ENCODE data around the gene NBEAL1. TPM values are rescaled to one million over a fixed set of nuclear protein-coding genes. Genes with fewer than 3 reads are reported as not detected.
"Not testable (repeated sequence)": the region's sequence is repeated elsewhere in the genome, so short reads cannot be mapped to it uniquely, and the experiment has no call there.

Gene NBEAL1
- total RNA-seq, 2 experiments from 2014 or later, result 8.2 to 13.0 TPM

GRCh38 chr2:203018181-203018580 is 3.5 kb downstream of the NBEAL1 start:
- ATAC-seq (no peak), DNase-seq (no peak)
- H3K27ac Mint-ChIP-seq, result peak overlapping the region; percentile 11
- ChIA-PET CTCF (no interaction called here), POLR2A (interaction anchor here (0.6 to 0.7 kb wide), 2 partner anchors 123 to 154 kb away, joined by 3 to 5 read pairs; no protein-coding TSS in a partner anchor)
- no peaks in the 10 kb centered on the region for H3K27me3 Mint-ChIP-seq
- no peaks in the 10 kb centered on the region for H3K9me3 Mint-ChIP-seq (ENCODE audit: low read depth)
- intact Hi-C loops (cut with DNase I, micrococcal nuclease), result loop anchor here in 1 of 2 experiments (5.0 kb wide), 1 partner anchor 1376 kb away; the partner anchor contains the start of gene TMEM237
- peaks cover 2% of the 10 kb centered on the region for H3K36me3 Mint-ChIP-seq (ENCODE audit: low read depth)
- peaks cover 35% of the 10 kb centered on the region for H3K4me1 Mint-ChIP-seq
- peak overlapping the region; percentile 17 for H3K4me3 Mint-ChIP-seq

- DNase-seq (no peak), ATAC-seq (no peak)
- H3K27ac Mint-ChIP-seq, result no peak overlapping the region
- peaks cover 2% of the 10 kb centered on the region for H3K36me3 Mint-ChIP-seq (ENCODE audit: low read depth)
- ChIA-PET CTCF (no interaction called here), POLR2A (no interaction called here)
- no peaks in the 10 kb centered on the region for H3K27me3 Mint-ChIP-seq
- H3K4me3 Mint-ChIP-seq, result no peak overlapping the region
- intact Hi-C loops (cut with DNase I, micrococcal nuclease), result loop anchor here in 1 of 2 experiments (5.0 kb wide), 1 partner anchor 1377 kb away; the partner anchor contains the start of gene TMEM237
- H3K4me1 Mint-ChIP-seq, result peaks cover 30% of the 10 kb centered on the region
- no peaks in the 10 kb centered on the region for H3K9me3 Mint-ChIP-seq (ENCODE audit: low read depth)
Measured at GRCh38 chr2:203019142-203019541, 4.5 kb downstream of the NBEAL1 start.

GRCh38 chr2:203021991-203022390 is 7.3 kb downstream of the NBEAL1 start:
- ChIA-PET POLR2A (no interaction called here), CTCF (interaction anchor here (1.1 kb wide), 1 partner anchor 13 kb away, joined by 3 read pairs; no protein-coding TSS in a partner anchor)
- DNase-seq (no peak), ATAC-seq (no peak)
- H3K9me3 Mint-ChIP-seq (ENCODE audit: low read depth), result no peaks in the 10 kb centered on the region
- intact Hi-C loops (cut with DNase I, micrococcal nuclease), result no loop called here
- no peaks in the 10 kb centered on the region for H3K27me3 Mint-ChIP-seq
- H3K27ac Mint-ChIP-seq, result no peak overlapping the region
- H3K4me3 Mint-ChIP-seq, result no peak overlapping the region
- peaks cover 19% of the 10 kb centered on the region for H3K4me1 Mint-ChIP-seq
- no peaks in the 10 kb centered on the region for H3K36me3 Mint-ChIP-seq (ENCODE audit: low read depth)

DNA sequence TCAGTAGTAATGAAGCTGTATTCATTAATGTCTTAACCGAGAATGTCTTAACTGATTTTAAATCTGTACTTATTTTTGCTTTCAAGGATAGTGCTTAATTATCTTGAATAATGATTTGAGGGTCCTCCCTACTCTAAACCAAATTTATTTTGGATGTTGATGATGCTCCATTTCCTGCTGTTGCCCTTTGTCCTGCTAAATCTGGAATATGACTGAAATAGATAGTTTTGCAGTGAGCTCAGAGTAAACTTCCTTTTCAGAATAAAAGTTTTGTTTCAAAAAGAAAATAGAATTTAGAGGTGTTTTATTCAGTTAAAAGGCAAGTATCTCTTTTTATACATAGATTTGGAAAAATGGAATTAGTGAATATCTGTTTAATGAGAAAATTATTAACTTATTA is 8.1 kb downstream of the NBEAL1 start:
- CTCF ChIA-PET, result interaction anchor here (0.6 to 1.1 kb wide), 2 partner anchors 14 to 1380 kb away, joined by 3 read pairs; no protein-coding TSS in a partner anchor
- POLR2A ChIA-PET, result no interaction called here
- H3K27me3 Mint-ChIP-seq, result no peaks in the 10 kb centered on the region

DNA sequence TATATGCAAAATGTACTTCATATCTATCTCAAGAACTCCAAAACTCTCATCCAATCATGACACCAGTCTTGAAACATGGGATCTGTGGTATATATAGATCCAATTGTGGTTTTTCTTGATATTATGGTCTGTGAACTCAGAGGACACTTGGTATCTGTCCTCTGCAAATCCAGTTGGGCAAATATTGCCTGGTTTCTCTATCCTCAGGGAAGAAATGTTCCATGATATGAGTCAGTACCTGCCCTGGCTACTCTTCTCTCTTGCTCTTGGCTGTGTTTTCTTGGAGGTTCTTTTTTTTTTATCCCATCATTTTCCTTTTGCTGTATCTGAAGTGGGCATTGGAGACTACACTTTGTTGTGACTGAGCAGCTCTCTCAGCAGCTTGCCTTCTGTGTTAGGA is 10.9 kb downstream of the NBEAL1 start:
- Mint-ChIP-seq H3K27ac (no peak overlapping the region), H3K9me3 (ENCODE audit: low read depth) (no peaks in the 10 kb centered on the region), H3K36me3 (ENCODE audit: low read depth) (peaks cover 2% of the 10 kb centered on the region), H3K27me3 (no peaks in the 10 kb centered on the region), H3K4me3 (no peak overlapping the region), H3K4me1 (peaks cover 7% of the 10 kb centered on the region)
- no peak for ATAC-seq
- intact Hi-C loops (cut with DNase I, micrococcal nuclease), result no loop called here
- no peak for DNase-seq
- POLR2A ChIA-PET, result no interaction called here
- CTCF ChIA-PET, result interaction anchor here (1.0 kb wide), 1 partner anchor 72 kb away, joined by 3 read pairs; no protein-coding TSS in a partner anchor

More for the DNA sequence above, 8.1 kb downstream of the NBEAL1 start:
- intact Hi-C loops (cut with DNase I, micrococcal nuclease), result no loop called here
- Mint-ChIP-seq H3K27ac (no peak overlapping the region), H3K9me3 (ENCODE audit: low read depth) (no peaks in the 10 kb centered on the region), H3K4me3 (no peak overlapping the region), H3K36me3 (ENCODE audit: low read depth) (no peaks in the 10 kb centered on the region), H3K4me1 (peaks cover 18% of the 10 kb centered on the region)
- no peak for ATAC-seq
- DNase-seq, result no peak

DNA sequence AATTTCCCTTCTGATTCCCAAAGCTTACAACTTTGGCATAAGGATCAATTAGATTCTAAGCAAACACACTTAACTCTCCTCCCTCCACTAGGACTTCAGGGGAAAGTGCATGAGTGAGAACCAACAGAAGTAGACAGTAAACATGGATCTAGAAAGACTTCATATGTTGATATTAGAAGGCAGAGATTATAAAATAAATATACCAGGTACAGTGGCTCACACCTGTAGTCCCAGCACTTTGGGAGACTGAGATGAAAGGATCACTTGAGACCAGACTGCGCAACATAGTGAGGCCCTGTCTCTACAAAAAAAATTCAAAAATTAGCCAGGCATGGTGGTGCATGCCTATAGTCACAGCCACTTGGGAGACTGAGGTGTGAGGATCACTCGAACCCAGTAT is 15.9 kb downstream of the NBEAL1 start:
- H3K27ac Mint-ChIP-seq, result no peak overlapping the region

GRCh38 chr2:203030991-203031390 is 16.3 kb downstream of the NBEAL1 start:
- no peak overlapping the region for H3K27ac Mint-ChIP-seq
- ChIA-PET CTCF (interaction anchor here (0.7 kb wide), 1 partner anchor 748 kb away, joined by 3 read pairs; no protein-coding TSS in a partner anchor), POLR2A (no interaction called here)
- peaks cover 2% of the 10 kb centered on the region for H3K9me3 Mint-ChIP-seq (ENCODE audit: low read depth)
- no peaks in the 10 kb centered on the region for H3K27me3 Mint-ChIP-seq
- no peak for ATAC-seq
- H3K4me3 Mint-ChIP-seq, result no peak overlapping the region
- H3K4me1 Mint-ChIP-seq, result peaks cover 18% of the 10 kb centered on the region
- intact Hi-C loops (cut with DNase I, micrococcal nuclease), result no loop called here
- H3K36me3 Mint-ChIP-seq (ENCODE audit: low read depth), result peaks cover 5% of the 10 kb centered on the region
- DNase-seq, result no peak

More for the DNA sequence above, 15.9 kb downstream of the NBEAL1 start:
- Mint-ChIP-seq H3K4me1 (peaks cover 18% of the 10 kb centered on the region), H3K9me3 (ENCODE audit: low read depth) (peaks cover 2% of the 10 kb centered on the region), H3K27me3 (no peaks in the 10 kb centered on the region), H3K4me3 (no peak overlapping the region), H3K36me3 (ENCODE audit: low read depth) (peaks cover 5% of the 10 kb centered on the region)
- intact Hi-C loops (cut with DNase I, micrococcal nuclease), result no loop called here
- DNase-seq (no peak), ATAC-seq (no peak)
- ChIA-PET CTCF (no interaction called here), POLR2A (no interaction called here)

GRCh38 chr2:203033395-203033794 is 18.7 kb downstream of the NBEAL1 start:
- intact Hi-C loops (cut with DNase I, micrococcal nuclease), result no loop called here
- ChIA-PET CTCF (no interaction called here), POLR2A (interaction anchor here (0.7 kb wide), 1 partner anchor 716 kb away, joined by 3 read pairs; no protein-coding TSS in a partner anchor)
- Mint-ChIP-seq H3K36me3 (ENCODE audit: low read depth) (peaks cover 5% of the 10 kb centered on the region), H3K9me3 (ENCODE audit: low read depth) (peaks cover 2% of the 10 kb centered on the region), H3K4me3 (no peak overlapping the region), H3K4me1 (peaks cover 18% of the 10 kb centered on the region), H3K27ac (no peak overlapping the region), H3K27me3 (no peaks in the 10 kb centered on the region)
- DNase-seq, result no peak
- ATAC-seq, result no peak

GRCh38 chr2:203035879-203036470 is 21.3 kb downstream of the NBEAL1 start:
- POLR2A ChIA-PET, result no interaction called here
- peaks cover 2% of the 10 kb centered on the region for H3K36me3 Mint-ChIP-seq (ENCODE audit: low read depth)
- ATAC-seq (no peak), DNase-seq (no peak)
- H3K27ac Mint-ChIP-seq, result no peak overlapping the region
- CTCF ChIA-PET, result no interaction called here
- H3K4me3 Mint-ChIP-seq, result no peak overlapping the region
- intact Hi-C loops (cut with DNase I, micrococcal nuclease), result no loop called here
- H3K4me1 Mint-ChIP-seq, result peaks cover 14% of the 10 kb centered on the region
- peaks cover 2% of the 10 kb centered on the region for H3K9me3 Mint-ChIP-seq (ENCODE audit: low read depth)
- H3K27me3 Mint-ChIP-seq, result no peaks in the 10 kb centered on the region

GRCh38 chr2:203037026-203037425 is 22.4 kb downstream of the NBEAL1 start:
- no peaks in the 10 kb centered on the region for H3K27me3 Mint-ChIP-seq
- DNase-seq (no peak), ATAC-seq (no peak)
- H3K27ac Mint-ChIP-seq, result no peak overlapping the region
- H3K9me3 Mint-ChIP-seq (ENCODE audit: low read depth), result peaks cover 1% of the 10 kb centered on the region
- ChIA-PET POLR2A (no interaction called here), CTCF (no interaction called here)
- H3K36me3 Mint-ChIP-seq (ENCODE audit: low read depth), result peaks cover 5% of the 10 kb centered on the region
- peaks cover 11% of the 10 kb centered on the region for H3K4me1 Mint-ChIP-seq
- intact Hi-C loops (cut with DNase I, micrococcal nuclease), result no loop called here
- no peak overlapping the region for H3K4me3 Mint-ChIP-seq

DNA sequence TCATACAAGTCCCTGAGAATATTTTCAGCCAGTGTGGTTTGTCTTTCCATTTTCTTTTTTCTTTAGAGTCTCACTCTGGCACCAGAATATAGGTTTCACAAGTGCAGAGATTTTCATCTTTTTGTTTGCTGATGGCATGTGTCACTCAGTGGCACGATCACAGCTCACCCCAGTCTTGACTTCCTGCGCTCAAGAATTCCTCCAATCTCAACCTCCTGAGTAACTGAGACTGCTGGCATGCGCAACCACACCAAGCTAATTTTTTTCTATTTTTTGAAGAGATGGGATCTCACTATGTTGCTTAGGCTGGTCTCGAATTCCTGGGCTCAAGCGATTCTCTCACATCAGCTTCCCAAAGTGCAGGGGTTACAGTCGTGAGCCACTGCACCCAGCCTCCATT is 23.9 kb downstream of the NBEAL1 start:
- CTCF ChIA-PET, result interaction anchor here (0.7 kb wide), 1 partner anchor 30 kb away, joined by 3 read pairs; no protein-coding TSS in a partner anchor
- no peak overlapping the region for H3K4me3 Mint-ChIP-seq
- no peaks in the 10 kb centered on the region for H3K27me3 Mint-ChIP-seq
- no peak overlapping the region for H3K27ac Mint-ChIP-seq
- no peaks in the 10 kb centered on the region for H3K9me3 Mint-ChIP-seq (ENCODE audit: low read depth)
- intact Hi-C loops (cut with DNase I, micrococcal nuclease), result no loop called here
- ATAC-seq, result no peak
- POLR2A ChIA-PET, result no interaction called here
- no peak for DNase-seq
- peaks cover 11% of the 10 kb centered on the region for H3K36me3 Mint-ChIP-seq (ENCODE audit: low read depth)
- H3K4me1 Mint-ChIP-seq, result peaks cover 3% of the 10 kb centered on the region

DNA sequence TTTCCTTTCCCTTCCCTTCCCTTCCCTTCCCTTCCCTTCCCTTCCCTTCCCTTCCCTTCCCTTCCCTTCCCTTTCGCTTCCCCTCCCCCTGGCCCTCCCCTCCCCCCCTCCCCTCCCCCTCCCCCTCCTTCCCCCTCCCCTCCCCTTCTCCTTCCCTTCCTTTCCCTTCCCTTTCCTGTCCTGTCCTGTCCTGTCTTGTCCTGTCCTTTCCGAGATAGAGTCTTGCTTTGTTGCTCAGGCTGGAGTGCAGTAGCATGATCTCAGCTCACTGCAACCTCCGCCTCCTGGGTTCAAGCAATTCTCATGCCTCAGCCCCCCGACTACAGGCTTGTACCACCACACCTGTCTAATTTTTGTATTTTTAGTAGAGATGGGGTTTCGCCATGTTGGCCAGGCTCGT is 24.5 kb downstream of the NBEAL1 start:
- H3K4me3 Mint-ChIP-seq; H3K27ac Mint-ChIP-seq; ATAC-seq; H3K9me3 Mint-ChIP-seq (ENCODE audit: low read depth); POLR2A ChIA-PET; H3K4me1 Mint-ChIP-seq; H3K27me3 Mint-ChIP-seq; DNase-seq; intact Hi-C loops (cut with DNase I, micrococcal nuclease); CTCF ChIA-PET: not testable (repeated sequence)
- peaks cover 15% of the 10 kb centered on the region for H3K36me3 Mint-ChIP-seq (ENCODE audit: low read depth)
